Measurements from ENCODE around the gene HNRNPA0. TPM values are rescaled to one million over a fixed set of nuclear protein-coding genes. Genes with fewer than 3 reads are reported as not detected.

Gene HNRNPA0
- total RNA-seq, 2 experiments from 2014 or later = 31.3 to 34.0 TPM

DNA sequence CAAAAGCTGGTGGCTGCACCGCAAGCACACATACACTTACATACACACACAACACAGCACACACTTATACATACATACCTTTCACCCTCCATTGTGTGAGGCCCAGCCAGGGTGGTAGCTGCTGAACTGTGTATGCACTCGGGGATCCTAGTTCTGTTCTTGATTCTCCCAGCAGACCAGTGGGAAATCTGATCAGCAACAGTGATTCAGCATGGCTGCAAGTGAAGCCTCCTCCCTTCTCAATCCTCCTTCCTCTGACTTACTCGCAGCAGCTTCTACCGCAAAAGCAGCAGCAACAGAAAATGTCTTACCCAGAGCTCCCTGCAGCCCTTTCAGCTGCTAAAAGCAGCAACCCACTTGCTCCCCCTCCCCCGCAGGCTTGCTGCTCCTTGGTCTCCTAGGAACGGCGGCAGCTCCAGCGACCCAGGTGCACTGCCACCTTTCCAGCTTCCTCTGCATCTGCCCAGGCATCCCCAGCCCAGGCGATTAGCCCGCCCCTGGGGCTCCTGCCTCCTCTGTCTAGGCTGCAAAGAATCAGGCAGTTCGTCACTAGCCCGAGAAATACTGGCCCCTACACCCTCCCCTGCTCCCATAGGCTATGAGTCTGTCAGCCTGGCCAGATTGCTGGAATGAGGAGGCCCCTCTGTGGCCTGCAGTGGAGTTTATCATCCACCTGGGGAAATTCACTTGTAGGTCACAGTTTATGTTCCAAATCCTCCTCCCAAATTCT lies 18.4 kb downstream of the HNRNPA0 start, which contains the start of gene KLHL3:
Gene KLHL3 (minus strand): TSS at position 535 of the 730 bp plus-strand sequence. CDS start 443 bp downstream, at position 92.
- Mint-ChIP-seq H3K4me3 (no peak within 1 kb of the TSS), H3K9me3 (ENCODE audit: insufficient read depth) (no peaks in the 10 kb centered on the region), H3K27ac (no peak within 1 kb of the TSS), H3K27me3 (ENCODE audit: low read depth) (no peaks in the 10 kb centered on the region), H3K4me1 (ENCODE audit: low read depth) (peaks cover 26% of the 10 kb centered on the region), H3K36me3 (ENCODE audit: low read depth) (peaks cover 21% of the 10 kb centered on the region)
- ATAC-seq = peak; percentile 48
- DNase-seq = peak; percentile 54
- ChIA-PET CTCF (interaction anchor here (0.9 to 15.7 kb wide), 14 partner anchors 9 to 616 kb away, joined by 3 to 569 read pairs (median 6); partner anchors contain the start of gene HNRNPA0), POLR2A (interaction anchor here (0.5 to 3.3 kb wide), 5 partner anchors 18 to 75 kb away, joined by 3 to 28 read pairs (median 7); partner anchors contain the start of gene HNRNPA0)

DNA sequence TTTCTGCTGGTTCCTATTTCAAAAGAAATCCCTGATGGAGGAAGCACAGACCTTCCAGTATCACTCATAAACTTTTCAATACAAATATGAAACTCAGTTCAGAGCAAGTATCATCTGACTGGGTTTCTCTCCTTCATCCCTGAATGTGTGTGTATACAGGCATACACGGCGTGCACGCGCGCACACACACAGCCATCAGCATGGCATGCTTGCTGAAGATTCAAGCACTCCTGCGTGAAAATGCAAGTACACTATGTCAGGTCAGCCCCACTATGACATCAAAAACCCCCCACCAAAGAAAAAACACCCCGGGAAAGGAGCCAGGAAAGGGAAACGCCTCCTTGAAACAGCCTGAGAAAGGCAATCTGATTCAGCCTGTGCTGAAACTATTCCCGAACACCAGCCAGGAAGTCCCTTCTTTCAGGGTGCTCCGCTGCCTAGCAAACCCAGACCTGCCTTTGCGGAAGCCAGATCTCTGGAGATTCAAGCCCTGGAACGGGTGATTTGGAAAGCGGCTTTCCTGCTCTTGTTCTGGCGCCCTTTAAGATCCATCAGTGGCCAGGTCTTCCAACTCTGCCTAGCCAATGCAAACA lies 19.1 kb downstream of the HNRNPA0 start:
- peak; percentile 36 for DNase-seq
- no peaks in the 10 kb centered on the region for H3K27me3 Mint-ChIP-seq (ENCODE audit: low read depth)
- H3K36me3 Mint-ChIP-seq (ENCODE audit: low read depth) = peaks cover 21% of the 10 kb centered on the region
- ChIA-PET CTCF (interaction anchor here (1.2 to 15.7 kb wide), 14 partner anchors 10 to 106 kb away, joined by 3 to 569 read pairs (median 12); partner anchors contain the start of gene HNRNPA0), POLR2A (interaction anchor here (0.5 to 3.3 kb wide), 5 partner anchors 19 to 69 kb away, joined by 3 to 28 read pairs (median 7); partner anchors contain the start of gene HNRNPA0)
- no peak overlapping the region for H3K27ac Mint-ChIP-seq
- ATAC-seq = peak; percentile 42
- H3K4me1 Mint-ChIP-seq (ENCODE audit: low read depth) = peaks cover 30% of the 10 kb centered on the region
- no peak overlapping the region for H3K4me3 Mint-ChIP-seq
- no peaks in the 10 kb centered on the region for H3K9me3 Mint-ChIP-seq (ENCODE audit: insufficient read depth)

DNA sequence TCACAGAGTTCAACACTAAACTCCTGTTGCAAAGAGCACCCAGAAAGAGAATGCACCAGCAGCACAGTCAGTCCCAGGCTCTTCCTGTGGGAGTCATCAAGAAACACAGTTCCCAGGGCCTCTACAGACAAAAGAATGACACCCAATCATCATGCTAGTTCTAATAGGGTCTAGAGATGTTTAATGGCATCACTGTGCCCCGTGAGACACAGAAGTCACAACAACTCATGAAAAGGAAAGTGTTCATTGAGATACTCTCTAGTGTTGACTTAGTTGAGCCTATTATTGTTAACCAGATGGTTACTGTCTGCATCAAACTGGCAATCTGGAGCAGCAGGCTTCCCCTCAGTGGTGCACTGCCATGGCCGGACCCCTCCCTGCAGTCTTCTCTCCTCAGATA lies 19.8 kb downstream of the HNRNPA0 start:
- H3K9me3 Mint-ChIP-seq (ENCODE audit: insufficient read depth) = no peaks in the 10 kb centered on the region
- H3K4me3 Mint-ChIP-seq = no peak overlapping the region
- POLR2A ChIA-PET = interaction anchor here (0.7 kb wide), 1 partner anchor 58 kb away, joined by 3 read pairs; no protein-coding TSS in a partner anchor
- ATAC-seq (no peak), DNase-seq (peak; percentile 21)
- peaks cover 23% of the 10 kb centered on the region for H3K4me1 Mint-ChIP-seq (ENCODE audit: low read depth)
- no peaks in the 10 kb centered on the region for H3K27me3 Mint-ChIP-seq (ENCODE audit: low read depth)
- CTCF ChIA-PET = interaction anchor here (1.3 to 4.3 kb wide), 6 partner anchors 8 to 105 kb away, joined by 3 to 22 read pairs (median 8); no protein-coding TSS in a partner anchor
- no peak overlapping the region for H3K27ac Mint-ChIP-seq
- H3K36me3 Mint-ChIP-seq (ENCODE audit: low read depth) = peaks cover 14% of the 10 kb centered on the region

DNA sequence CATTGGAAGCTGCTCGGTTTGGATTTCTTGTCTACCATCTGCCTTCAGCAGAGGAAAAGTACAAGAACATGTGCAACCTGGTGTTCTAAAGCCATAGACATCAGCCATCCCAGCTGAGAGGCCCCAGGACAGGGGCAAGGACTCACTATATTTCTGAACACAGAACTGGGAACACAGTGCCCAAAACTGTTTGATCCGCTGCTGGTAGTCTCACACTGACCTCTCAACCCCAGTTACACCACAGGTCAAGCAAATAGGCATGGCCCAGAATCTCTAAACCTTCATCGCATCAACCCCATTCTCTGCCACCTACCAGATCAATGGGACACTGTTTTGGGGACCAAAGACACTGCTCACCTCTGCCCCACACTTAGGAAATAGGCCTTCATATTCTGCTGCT lies 20.2 kb downstream of the HNRNPA0 start:
- Mint-ChIP-seq H3K27ac (no peak overlapping the region), H3K27me3 (ENCODE audit: low read depth) (no peaks in the 10 kb centered on the region), H3K4me1 (ENCODE audit: low read depth) (peaks cover 18% of the 10 kb centered on the region), H3K9me3 (ENCODE audit: insufficient read depth) (no peaks in the 10 kb centered on the region), H3K4me3 (peak overlapping the region; percentile 18), H3K36me3 (ENCODE audit: low read depth) (peaks cover 11% of the 10 kb centered on the region)
- no peak for ATAC-seq
- no peak for DNase-seq
- POLR2A ChIA-PET = no interaction called here
- CTCF ChIA-PET = interaction anchor here (1.4 to 4.3 kb wide), 5 partner anchors 8 to 104 kb away, joined by 3 to 22 read pairs (median 9); no protein-coding TSS in a partner anchor

DNA sequence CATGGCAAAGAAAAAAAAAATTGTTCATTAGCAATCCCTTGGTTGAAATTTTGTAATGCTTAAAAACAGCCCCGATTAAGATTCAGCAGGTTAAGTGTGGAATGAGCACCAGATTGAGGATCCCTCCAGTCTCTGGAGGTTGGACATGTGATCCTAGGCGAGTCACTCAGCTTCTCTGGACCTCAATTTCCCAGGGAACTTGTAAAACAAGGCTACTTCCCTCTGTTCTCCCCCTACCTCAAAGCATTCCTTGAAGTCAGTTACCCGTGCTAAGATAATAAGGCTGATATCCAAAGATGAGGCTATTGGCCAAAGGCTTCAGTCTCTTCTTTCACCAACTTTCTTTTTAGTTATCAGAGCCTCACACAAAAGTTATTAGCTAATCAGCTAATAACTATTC lies 21.2 kb downstream of the HNRNPA0 start:
- no peaks in the 10 kb centered on the region for H3K9me3 Mint-ChIP-seq (ENCODE audit: insufficient read depth)
- ATAC-seq (no peak), DNase-seq (no peak)
- ChIA-PET CTCF (interaction anchor here (1.6 to 4.3 kb wide), 4 partner anchors 9 to 103 kb away, joined by 5 to 22 read pairs (median 12); no protein-coding TSS in a partner anchor), POLR2A (no interaction called here)
- no peak overlapping the region for H3K4me3 Mint-ChIP-seq
- peaks cover 9% of the 10 kb centered on the region for H3K36me3 Mint-ChIP-seq (ENCODE audit: low read depth)
- H3K4me1 Mint-ChIP-seq (ENCODE audit: low read depth) = peaks cover 15% of the 10 kb centered on the region
- H3K27ac Mint-ChIP-seq = no peak overlapping the region
- no peaks in the 10 kb centered on the region for H3K27me3 Mint-ChIP-seq (ENCODE audit: low read depth)

DNA sequence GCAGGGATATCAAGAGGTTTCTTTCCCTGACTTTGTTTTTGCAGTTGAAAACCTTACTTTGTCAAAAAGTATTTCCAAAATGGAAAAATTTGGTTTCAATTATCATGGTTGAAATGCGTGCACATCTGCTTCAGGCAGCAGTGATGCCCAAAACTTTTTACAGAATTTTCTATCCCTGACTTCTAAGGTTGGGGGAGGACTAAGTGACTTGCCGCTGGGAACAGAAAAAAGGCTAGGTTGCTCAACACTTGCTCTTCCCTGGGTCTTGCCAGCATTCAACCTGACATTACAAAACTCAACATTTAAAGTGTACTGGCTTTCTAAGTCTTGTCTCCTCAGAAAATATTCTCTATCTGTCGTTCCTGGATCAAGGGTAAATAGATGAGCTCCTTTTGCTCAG lies 23.0 kb downstream of the HNRNPA0 start:
- ChIA-PET POLR2A (no interaction called here), CTCF (interaction anchor here (0.8 to 4.3 kb wide), 6 partner anchors 9 to 101 kb away, joined by 3 to 22 read pairs (median 5); no protein-coding TSS in a partner anchor)
- no peak overlapping the region for H3K27ac Mint-ChIP-seq
- H3K4me3 Mint-ChIP-seq = no peak overlapping the region
- H3K4me1 Mint-ChIP-seq (ENCODE audit: low read depth) = peaks cover 15% of the 10 kb centered on the region
- H3K27me3 Mint-ChIP-seq (ENCODE audit: low read depth) = no peaks in the 10 kb centered on the region
- no peaks in the 10 kb centered on the region for H3K9me3 Mint-ChIP-seq (ENCODE audit: insufficient read depth)
- ATAC-seq = no peak
- no peak for DNase-seq
- peaks cover 6% of the 10 kb centered on the region for H3K36me3 Mint-ChIP-seq (ENCODE audit: low read depth)

DNA sequence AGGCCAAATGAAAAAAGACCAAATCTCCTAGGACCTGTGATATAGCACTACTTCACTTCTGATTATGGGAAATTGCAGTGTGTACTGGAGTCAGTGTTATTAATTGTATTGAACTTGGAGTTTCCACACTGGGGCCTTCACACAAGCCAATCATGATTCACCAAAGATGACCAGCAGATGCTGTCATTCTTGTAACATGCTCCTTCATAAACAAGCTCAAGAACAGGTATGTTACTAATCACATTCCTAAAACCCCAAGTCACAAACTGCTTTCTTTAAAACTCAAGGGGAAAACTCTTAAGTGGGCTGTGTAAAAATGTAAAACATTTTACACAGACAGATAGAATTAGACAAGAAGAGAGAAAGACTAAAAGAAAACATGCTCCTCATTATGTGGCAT lies 23.8 kb downstream of the HNRNPA0 start:
- CTCF ChIA-PET = interaction anchor here (0.8 to 4.3 kb wide), 4 partner anchors 8 to 69 kb away, joined by 3 to 22 read pairs (median 6); no protein-coding TSS in a partner anchor
- Mint-ChIP-seq H3K27ac (no peak overlapping the region), H3K36me3 (ENCODE audit: low read depth) (peaks cover 6% of the 10 kb centered on the region), H3K4me3 (no peak overlapping the region), H3K4me1 (ENCODE audit: low read depth) (peaks cover 15% of the 10 kb centered on the region), H3K27me3 (ENCODE audit: low read depth) (no peaks in the 10 kb centered on the region), H3K9me3 (ENCODE audit: insufficient read depth) (no peaks in the 10 kb centered on the region)
- no peak for DNase-seq
- POLR2A ChIA-PET = no interaction called here
- no peak for ATAC-seq

DNA sequence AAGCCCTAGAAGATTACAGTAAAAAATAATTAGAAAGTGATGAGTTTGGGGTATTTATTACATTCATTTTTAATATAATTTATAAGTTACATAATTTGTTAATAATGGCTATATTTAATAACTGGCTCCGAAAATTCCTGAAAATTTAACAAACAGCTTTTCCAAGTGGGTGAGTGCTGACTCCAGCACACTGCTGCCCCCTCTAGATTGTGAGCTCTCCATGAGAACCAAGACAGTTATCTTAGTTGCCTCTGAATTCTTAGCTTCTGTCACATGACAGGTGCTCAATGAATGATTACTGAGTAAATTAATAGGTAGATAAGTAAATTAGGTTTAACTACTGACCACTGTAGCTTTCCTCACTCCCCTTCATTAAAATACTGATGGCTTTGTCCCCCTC lies 26.1 kb downstream of the HNRNPA0 start:
- CTCF ChIA-PET = interaction anchor here (0.9 to 1.9 kb wide), 4 partner anchors 9 to 32 kb away, joined by 4 to 10 read pairs (median 7); no protein-coding TSS in a partner anchor
- H3K27me3 Mint-ChIP-seq (ENCODE audit: low read depth) = no peaks in the 10 kb centered on the region
- H3K4me1 Mint-ChIP-seq (ENCODE audit: low read depth) = peaks cover 15% of the 10 kb centered on the region
- peaks cover 3% of the 10 kb centered on the region for H3K9me3 Mint-ChIP-seq (ENCODE audit: insufficient read depth)
- ATAC-seq = no peak
- DNase-seq = no peak
- H3K4me3 Mint-ChIP-seq = no peak overlapping the region
- H3K36me3 Mint-ChIP-seq (ENCODE audit: low read depth) = peaks cover 4% of the 10 kb centered on the region
- POLR2A ChIA-PET = no interaction called here
- H3K27ac Mint-ChIP-seq = no peak overlapping the region

DNA sequence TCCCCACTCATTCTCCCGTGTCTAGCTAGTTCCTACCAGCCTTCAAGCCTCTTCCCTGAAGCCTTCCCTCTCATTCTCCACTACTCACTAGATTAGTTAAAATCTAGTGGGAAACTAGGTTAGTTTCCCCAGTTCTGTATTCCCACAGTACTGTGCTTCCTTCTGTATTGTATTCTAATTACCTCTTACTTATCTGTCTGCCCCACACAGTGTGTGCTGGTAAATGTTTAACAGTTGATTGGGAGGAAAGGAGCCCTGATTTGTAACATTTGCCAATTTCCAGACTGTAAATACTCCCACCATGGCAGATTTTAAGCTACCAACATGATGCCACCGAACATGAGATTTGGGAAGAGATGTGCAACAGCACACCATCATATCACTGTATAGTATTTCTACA lies 26.5 kb downstream of the HNRNPA0 start:
- ATAC-seq = no peak
- Mint-ChIP-seq H3K27ac (no peak overlapping the region), H3K27me3 (ENCODE audit: low read depth) (no peaks in the 10 kb centered on the region), H3K9me3 (ENCODE audit: insufficient read depth) (peaks cover 3% of the 10 kb centered on the region), H3K36me3 (ENCODE audit: low read depth) (peaks cover 2% of the 10 kb centered on the region), H3K4me1 (ENCODE audit: low read depth) (peaks cover 12% of the 10 kb centered on the region), H3K4me3 (no peak overlapping the region)
- CTCF ChIA-PET = interaction anchor here (0.9 to 1.9 kb wide), 4 partner anchors 9 to 31 kb away, joined by 4 to 10 read pairs (median 7); no protein-coding TSS in a partner anchor
- no peak for DNase-seq
- POLR2A ChIA-PET = no interaction called here

DNA sequence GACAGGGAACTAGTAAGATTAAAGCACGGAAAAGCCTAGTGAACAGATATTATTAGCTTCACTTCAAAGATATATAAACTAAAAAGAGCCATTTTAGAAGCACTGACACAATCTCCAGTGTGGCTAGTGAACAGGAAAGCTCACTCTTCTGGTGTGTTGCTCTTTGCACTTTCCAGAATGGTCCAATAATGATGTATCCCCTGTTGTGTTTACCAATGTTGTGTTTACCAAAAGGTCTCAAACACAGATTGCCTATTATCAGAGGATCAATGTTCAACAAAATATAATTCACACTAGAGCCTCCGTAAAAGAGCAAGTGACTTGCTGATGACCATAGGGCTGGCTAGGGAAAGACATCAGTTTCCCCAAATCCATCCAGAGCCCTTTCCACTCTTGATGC lies 29.9 kb downstream of the HNRNPA0 start:
- no peaks in the 10 kb centered on the region for H3K27me3 Mint-ChIP-seq (ENCODE audit: low read depth)
- POLR2A ChIA-PET = no interaction called here
- peaks cover 3% of the 10 kb centered on the region for H3K9me3 Mint-ChIP-seq (ENCODE audit: insufficient read depth)
- H3K4me1 Mint-ChIP-seq (ENCODE audit: low read depth) = no peaks in the 10 kb centered on the region
- no peak overlapping the region for H3K4me3 Mint-ChIP-seq
- CTCF ChIA-PET = no interaction called here
- no peak overlapping the region for H3K27ac Mint-ChIP-seq
- ATAC-seq (no peak), DNase-seq (no peak)
- H3K36me3 Mint-ChIP-seq (ENCODE audit: low read depth) = peaks cover 5% of the 10 kb centered on the region

DNA sequence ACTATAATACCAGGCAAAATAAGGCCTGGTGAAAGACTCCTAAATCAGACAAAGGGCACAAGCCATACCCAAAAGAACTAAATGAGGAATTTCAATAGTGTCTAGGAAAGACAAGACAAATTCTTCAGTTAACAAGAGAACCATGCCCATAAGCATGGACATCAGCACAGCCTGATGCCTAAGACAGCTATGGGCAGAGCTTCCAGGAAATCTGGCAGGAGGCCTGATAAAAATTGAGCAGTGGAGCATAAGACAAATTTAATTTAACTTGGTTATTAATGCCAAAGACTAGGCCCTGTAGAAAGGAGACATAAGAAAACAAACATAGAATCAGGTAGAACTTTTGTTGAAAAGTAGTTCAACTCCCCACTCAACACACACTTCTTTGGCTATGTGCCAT lies 35.6 kb downstream of the HNRNPA0 start:
- CTCF ChIA-PET = interaction anchor here (1.6 to 2.5 kb wide), 2 partner anchors 18 to 33 kb away, joined by 4 to 10 read pairs; partner anchors contain the start of gene KLHL3
- Mint-ChIP-seq H3K27me3 (ENCODE audit: low read depth) (no peaks in the 10 kb centered on the region), H3K36me3 (ENCODE audit: low read depth) (peaks cover 14% of the 10 kb centered on the region), H3K9me3 (ENCODE audit: insufficient read depth) (no peaks in the 10 kb centered on the region), H3K27ac (no peak overlapping the region), H3K4me3 (no peak overlapping the region), H3K4me1 (ENCODE audit: low read depth) (no peaks in the 10 kb centered on the region)
- POLR2A ChIA-PET = no interaction called here
- DNase-seq (no peak), ATAC-seq (no peak)

All from activated CD8-positive, alpha-beta T cell treated with anti-CD3 and anti-CD28 coated beads, Interleukin-2, amount 10 ng/mL, durations not matched to agents 7 days and 5 days (primary cell).